KMS-11 (cell line): Measurements from ENCODE around the gene PEX10.

Experiments used
- H2AFZ ChIP-seq: fragments of 200-600 bp; sonication (generic); 2 replicates; pipeline ENCODE4 v1.6.1; 2016; ENCODE audit warnings: antibody characterized with exemption, mixed run types, low read depth
- H3K27ac ChIP-seq: fragments of 200-600 bp; sonication (generic); 2 replicates; pipeline ENCODE4 v1.6.1; 2016; ENCODE audit warnings: mild to moderate bottlenecking, mixed run types
- H3K27me3 ChIP-seq: fragments of 200-600 bp; sonication (generic); 2 replicates; pipeline ENCODE4 v1.6.1; 2017; ENCODE audit warnings: mild to moderate bottlenecking, low read depth, mixed run types, moderate library complexity; ENCODE audit not compliant: insufficient read depth
- H3K36me3 ChIP-seq: fragments of 200-600 bp; sonication (generic); 2 replicates; pipeline ENCODE4 v1.6.1; 2017; ENCODE audit warnings: mild to moderate bottlenecking, mixed run types; ENCODE audit not compliant: insufficient read depth
- H3K4me1 ChIP-seq: fragments of 200-600 bp; sonication (generic); 2 replicates; pipeline ENCODE4 v1.6.1; 2016; ENCODE audit warnings: mild to moderate bottlenecking, low read depth, mixed run types; ENCODE audit not compliant: poor library complexity, severe bottlenecking
- H3K4me2 ChIP-seq: fragments of 200-600 bp; sonication (generic); 2 replicates; pipeline ENCODE4 v1.7.0; 2016; ENCODE audit warnings: mild to moderate bottlenecking, mixed run types
- H3K4me3 ChIP-seq: fragments of 200-600 bp; sonication (generic); IDR thresholded peaks from 2 replicates; pipeline ENCODE4 v1.6.1; 2017; ENCODE audit warnings: low read depth, low read length, mixed read lengths; ENCODE audit not compliant: insufficient read depth
- H3K79me2 ChIP-seq: fragments of 200-600 bp; sonication (generic); 2 replicates; pipeline ENCODE4 v1.6.1; 2016; ENCODE audit warnings: low read depth, mixed run types; ENCODE audit not compliant: insufficient read depth
- H3K9ac ChIP-seq: fragments of 200-600 bp; sonication (generic); 2 replicates; pipeline ENCODE4 v1.6.1; 2016; ENCODE audit warnings: mild to moderate bottlenecking, mixed run types
- H4K20me1 ChIP-seq: fragments of 200-600 bp; sonication (generic); 2 replicates; pipeline ENCODE4 v1.6.1; 2016; ENCODE audit warnings: mild to moderate bottlenecking, mixed run types; ENCODE audit not compliant: insufficient read depth
- TF ChIP-seq, protein P1 (sequence below): fragments of 200-600 bp; sonication (generic); conservative IDR thresholded peaks from 2 replicates; pipeline ENCODE4 v1.6.1; 2017; ENCODE audit warnings: low read depth, mild to moderate bottlenecking, antibody characterized with exemption, low read length, moderate library complexity, mixed read lengths

The PEX10 gene

DNA sequence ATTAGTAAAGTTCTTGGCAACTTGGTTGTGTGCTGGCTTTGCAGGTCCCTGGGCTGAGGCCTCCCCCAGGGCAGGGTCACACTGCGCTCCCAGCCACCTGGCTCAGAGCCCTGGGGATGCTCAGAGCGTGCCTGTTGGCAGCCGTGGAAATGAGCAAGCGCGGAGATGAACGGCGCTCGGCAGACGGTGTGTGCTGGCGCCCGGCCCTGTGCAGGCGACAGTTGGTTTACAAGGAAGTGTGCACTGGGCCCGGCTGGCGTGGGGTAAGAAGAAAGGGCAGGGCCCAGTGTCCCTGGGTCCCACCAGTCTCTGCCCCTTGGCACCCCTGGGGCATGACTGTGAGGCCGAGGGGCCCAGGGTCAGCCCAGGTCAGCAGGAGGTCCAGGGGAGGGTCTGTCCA, 25.7 kb upstream of the PEX10 start:
- Histone ChIP-seq H3K36me3 (no peaks in the 10 kb centered on the region), H3K4me1 (peaks cover 15% of the 10 kb centered on the region), H3K4me3 (no peak overlapping the region), H3K79me2 (no peaks in the 10 kb centered on the region), H3K27ac (no peak overlapping the region), H3K9ac (no peak overlapping the region), H2AFZ (no peak overlapping the region), H3K27me3 (peaks cover 78% of the 10 kb centered on the region), H4K20me1 (no peaks in the 10 kb centered on the region), H3K4me2 (no peak overlapping the region)
- TF ChIP-seq, protein P1, sequence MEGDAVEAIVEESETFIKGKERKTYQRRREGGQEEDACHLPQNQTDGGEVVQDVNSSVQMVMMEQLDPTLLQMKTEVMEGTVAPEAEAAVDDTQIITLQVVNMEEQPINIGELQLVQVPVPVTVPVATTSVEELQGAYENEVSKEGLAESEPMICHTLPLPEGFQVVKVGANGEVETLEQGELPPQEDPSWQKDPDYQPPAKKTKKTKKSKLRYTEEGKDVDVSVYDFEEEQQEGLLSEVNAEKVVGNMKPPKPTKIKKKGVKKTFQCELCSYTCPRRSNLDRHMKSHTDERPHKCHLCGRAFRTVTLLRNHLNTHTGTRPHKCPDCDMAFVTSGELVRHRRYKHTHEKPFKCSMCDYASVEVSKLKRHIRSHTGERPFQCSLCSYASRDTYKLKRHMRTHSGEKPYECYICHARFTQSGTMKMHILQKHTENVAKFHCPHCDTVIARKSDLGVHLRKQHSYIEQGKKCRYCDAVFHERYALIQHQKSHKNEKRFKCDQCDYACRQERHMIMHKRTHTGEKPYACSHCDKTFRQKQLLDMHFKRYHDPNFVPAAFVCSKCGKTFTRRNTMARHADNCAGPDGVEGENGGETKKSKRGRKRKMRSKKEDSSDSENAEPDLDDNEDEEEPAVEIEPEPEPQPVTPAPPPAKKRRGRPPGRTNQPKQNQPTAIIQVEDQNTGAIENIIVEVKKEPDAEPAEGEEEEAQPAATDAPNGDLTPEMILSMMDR: no peak

DNA sequence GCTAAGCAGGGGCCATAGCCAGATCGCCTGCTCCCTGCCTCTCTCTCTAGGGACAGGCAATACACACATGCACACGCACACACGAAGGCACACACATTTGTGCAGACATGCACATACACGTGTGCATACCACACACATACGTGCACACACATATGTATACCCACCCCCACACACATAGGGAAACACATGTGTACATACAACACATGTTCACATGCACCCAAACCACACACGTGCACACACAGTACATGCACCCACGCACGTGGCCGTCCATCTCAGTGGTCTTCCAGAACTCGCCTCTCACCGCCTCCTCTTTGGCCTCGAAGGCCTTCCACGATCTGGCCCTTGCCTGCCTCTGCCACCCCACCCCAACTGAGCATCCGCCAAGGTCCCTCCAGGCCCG, 25.3 kb upstream of the PEX10 start:
- Histone ChIP-seq H3K4me1 (peaks cover 15% of the 10 kb centered on the region), H3K9ac (no peak overlapping the region), H3K27me3 (peaks cover 78% of the 10 kb centered on the region), H4K20me1 (no peaks in the 10 kb centered on the region), H2AFZ (no peak overlapping the region), H3K4me2 (no peak overlapping the region), H3K27ac (no peak overlapping the region), H3K36me3 (no peaks in the 10 kb centered on the region), H3K79me2 (no peaks in the 10 kb centered on the region), H3K4me3 (no peak overlapping the region)
- TF ChIP-seq, protein P1: no peak

DNA sequence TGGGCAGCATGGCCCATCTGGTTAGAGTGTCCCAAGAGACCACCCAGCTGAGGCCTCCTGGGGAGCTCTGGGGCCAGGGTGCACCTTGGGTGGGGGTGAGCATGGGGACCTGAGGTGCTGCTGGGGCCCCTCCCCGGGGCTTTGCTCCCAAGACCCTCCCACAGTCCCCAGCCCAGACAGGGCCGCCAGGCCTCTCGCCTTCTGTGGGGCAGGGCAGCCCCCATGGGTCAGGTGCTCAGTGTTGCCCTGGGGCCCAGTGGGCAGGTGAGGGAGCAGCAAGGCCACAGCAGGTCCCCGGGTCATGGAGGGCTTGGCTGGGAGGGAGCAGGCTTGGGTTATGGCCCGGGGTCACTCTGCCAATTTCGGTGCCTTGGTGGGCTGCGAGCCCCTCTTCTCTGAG, 24.5 kb upstream of the PEX10 start:
- Histone ChIP-seq H4K20me1 (no peaks in the 10 kb centered on the region), H3K36me3 (no peaks in the 10 kb centered on the region), H3K9ac (no peak overlapping the region), H3K4me1 (peaks cover 15% of the 10 kb centered on the region), H3K27me3 (peaks cover 78% of the 10 kb centered on the region), H2AFZ (no peak overlapping the region), H3K27ac (no peak overlapping the region), H3K4me3 (no peak overlapping the region), H3K4me2 (no peak overlapping the region), H3K79me2 (no peaks in the 10 kb centered on the region)
- TF ChIP-seq, protein P1: no peak

DNA sequence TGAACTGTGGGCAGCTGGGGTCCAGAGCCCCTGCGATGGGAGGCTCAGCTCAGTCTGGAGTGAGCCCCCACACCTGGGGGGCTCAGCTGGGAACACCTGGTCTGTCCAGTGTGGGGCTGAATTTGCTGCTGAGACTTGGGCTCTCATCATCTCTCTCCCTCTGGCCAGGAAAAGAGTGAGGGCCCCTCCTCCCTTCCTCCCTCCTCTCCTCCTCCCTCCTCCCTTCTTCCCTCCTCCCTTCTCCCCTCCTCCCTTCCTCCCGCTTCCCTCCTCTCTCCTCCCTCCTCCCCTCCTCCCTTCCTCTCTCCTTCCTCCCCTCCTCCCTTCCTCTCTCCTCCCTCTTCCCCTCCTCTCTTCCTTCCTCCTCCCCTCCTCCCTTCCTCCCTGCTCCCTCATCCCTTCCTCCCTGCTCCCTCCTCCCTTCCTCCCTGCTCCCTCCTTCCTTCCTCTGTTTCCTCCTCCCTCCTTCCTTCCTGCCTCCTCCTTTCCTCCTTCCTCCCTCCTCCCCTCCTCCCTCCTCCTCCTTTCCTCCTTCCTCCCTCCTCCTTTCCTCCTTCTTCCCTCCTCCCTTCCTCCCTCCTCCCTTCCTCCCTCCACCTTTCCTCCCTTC, 23.5 kb upstream of the PEX10 start:
- Histone ChIP-seq H3K4me2 (no peak overlapping the region), H3K79me2 (no peaks in the 10 kb centered on the region), H3K9ac (no peak overlapping the region), H4K20me1 (no peaks in the 10 kb centered on the region), H3K27ac (no peak overlapping the region), H3K4me3 (no peak overlapping the region), H3K27me3 (peaks cover 77% of the 10 kb centered on the region), H3K4me1 (peaks cover 15% of the 10 kb centered on the region), H3K36me3 (no peaks in the 10 kb centered on the region), H2AFZ (no peak overlapping the region)
- TF ChIP-seq, protein P1: no peak
